ENCODE measurements around the gene ATP6AP1.

Gene ATP6AP1

DNA sequence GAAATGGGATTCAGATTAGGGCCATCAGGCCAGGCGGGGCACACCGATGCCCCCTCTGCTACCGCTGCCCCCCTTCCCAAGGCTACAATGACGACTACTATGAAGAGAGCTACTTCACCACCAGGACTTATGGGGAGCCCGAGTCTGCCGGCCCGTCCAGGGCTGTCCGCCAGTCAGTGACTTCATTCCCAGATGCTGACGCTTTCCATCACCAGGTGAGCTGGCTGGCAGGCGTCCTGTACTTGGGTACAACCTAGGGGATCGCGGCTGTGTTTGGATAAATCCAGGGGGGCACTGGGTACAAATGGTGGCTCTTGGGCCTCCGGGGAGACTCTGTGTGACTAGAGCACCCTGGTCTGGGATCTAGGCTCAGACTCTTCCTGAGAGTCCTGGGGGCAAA is 48.3 kb upstream of the ATP6AP1 start:
- Histone ChIP-seq H3K14ac (ENCODE audit: low read length in 2 of 2) (no peak overlapping the region), H3K27me3 (ENCODE audit: control insufficient read depth in 1 of 2, insufficient read depth in 1 of 2, low read length in 2 of 2) (no peaks in the 10 kb centered on the region), H2BK15ac (ENCODE audit: low read depth, poor library complexity, severe bottlenecking) (no peak overlapping the region), H3K4me3 (ENCODE audit: insufficient read depth in 1 of 2, low read depth in 1 of 2, low read length in 2 of 2) (peak overlapping the region; percentile 78 to 83), H3K27ac (ENCODE audit: low read length, poor library complexity, severe bottlenecking) (no peak overlapping the region), H3K18ac (ENCODE audit: low read depth in 1 of 2, low read length in 2 of 2) (peak overlapping the region in 1 of 2 experiments; percentile 12), H3K4me1 (ENCODE audit: control insufficient read depth, insufficient read depth, low read depth, low read length) (peaks cover 10% of the 10 kb centered on the region), H3K36me3 (ENCODE audit: control insufficient read depth in 1 of 2, insufficient read depth in 2 of 2, low read depth in 1 of 2, low read length in 2 of 2) (peaks cover 8 to 16% of the 10 kb centered on the region in 2 experiments), H4K91ac (ENCODE audit: low read length) (no peak overlapping the region), H4K8ac (ENCODE audit: low read length) (no peak overlapping the region), H3K4ac (ENCODE audit: low read depth in 1 of 2, low read length in 2 of 2) (peak overlapping the region in 1 of 2 experiments; percentile 44), H2BK12ac (ENCODE audit: low read length in 2 of 2) (peak overlapping the region in 1 of 2 experiments; percentile 39), H3K9me3 (ENCODE audit: control insufficient read depth, low read length) (no peaks in the 10 kb centered on the region), H2AFZ (ENCODE audit: low read depth, low read length) (no peak overlapping the region), H3K9ac (ENCODE audit: low read length) (peak overlapping the region; percentile 97), H3K79me1 (replicated peaks; ENCODE audit: low read length, poor library complexity, severe bottlenecking) (peaks cover 5% of the 10 kb centered on the region), H2BK120ac (ENCODE audit: low read depth, low read length) (no peak overlapping the region), H3K4me2 (ENCODE audit: low read length, poor library complexity, severe bottlenecking) (peak overlapping the region; percentile 70), H2BK5ac (ENCODE audit: low read depth, low read length, poor library complexity, severe bottlenecking) (no peak overlapping the region), H2AK5ac (ENCODE audit: low read length, severe bottlenecking) (no peak overlapping the region), H3K23ac (ENCODE audit: low read length in 2 of 2) (no peak overlapping the region)
- WGBS = 43% methylated on average over 12 of the region's 13 CpGs
- DNase-seq = peak; percentile 26

DNA sequence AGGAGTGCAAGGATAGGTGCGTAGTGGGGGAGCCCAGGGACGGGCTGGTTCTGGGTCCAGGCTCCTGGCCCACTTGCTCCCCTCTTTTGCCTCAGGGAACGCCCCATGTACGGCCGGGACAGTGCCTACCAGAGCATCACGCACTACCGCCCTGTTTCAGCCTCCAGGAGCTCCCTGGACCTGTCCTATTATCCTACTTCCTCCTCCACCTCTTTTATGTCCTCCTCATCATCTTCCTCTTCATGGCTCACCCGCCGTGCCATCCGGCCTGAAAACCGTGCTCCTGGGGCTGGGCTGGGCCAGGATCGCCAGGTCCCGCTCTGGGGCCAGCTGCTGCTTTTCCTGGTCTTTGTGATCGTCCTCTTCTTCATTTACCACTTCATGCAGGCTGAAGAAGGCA is 47.7 kb upstream of the ATP6AP1 start:
- no peak overlapping the region for H3K23ac ChIP-seq (ENCODE audit: low read length in 2 of 2)
- H3K4me1 ChIP-seq (ENCODE audit: control insufficient read depth, insufficient read depth, low read depth, low read length) = peaks cover 10% of the 10 kb centered on the region
- H2AFZ ChIP-seq (ENCODE audit: low read depth, low read length) = no peak overlapping the region
- DNase-seq = no peak
- no peak overlapping the region for H3K18ac ChIP-seq (ENCODE audit: low read depth in 1 of 2, low read length in 2 of 2)
- no peak overlapping the region for H3K4ac ChIP-seq (ENCODE audit: low read depth in 1 of 2, low read length in 2 of 2)
- no peak overlapping the region for H2BK120ac ChIP-seq (ENCODE audit: low read depth, low read length)
- H4K91ac ChIP-seq (ENCODE audit: low read length) = no peak overlapping the region
- 94% methylated on average over 11 of the region's 14 CpGs for WGBS
- H2BK12ac ChIP-seq (ENCODE audit: low read length in 2 of 2) = no peak overlapping the region
- peak overlapping the region in 1 of 2 experiments; percentile 83 for H3K4me3 ChIP-seq (ENCODE audit: insufficient read depth in 1 of 2, low read depth in 1 of 2, low read length in 2 of 2)
- H3K4me2 ChIP-seq (ENCODE audit: low read length, poor library complexity, severe bottlenecking) = peak overlapping the region; percentile 42
- no peak overlapping the region for H3K27ac ChIP-seq (ENCODE audit: low read length, poor library complexity, severe bottlenecking)
- no peaks in the 10 kb centered on the region for H3K27me3 ChIP-seq (ENCODE audit: control insufficient read depth in 1 of 2, insufficient read depth in 1 of 2, low read length in 2 of 2)
- peaks cover 8 to 16% of the 10 kb centered on the region in 2 experiments for H3K36me3 ChIP-seq (ENCODE audit: control insufficient read depth in 1 of 2, insufficient read depth in 2 of 2, low read depth in 1 of 2, low read length in 2 of 2)
- H2BK5ac ChIP-seq (ENCODE audit: low read depth, low read length, poor library complexity, severe bottlenecking) = no peak overlapping the region
- peaks cover 5% of the 10 kb centered on the region for H3K79me1 ChIP-seq (replicated peaks; ENCODE audit: low read length, poor library complexity, severe bottlenecking)
- H3K9ac ChIP-seq (ENCODE audit: low read length) = peak overlapping the region; percentile 97
- H4K8ac ChIP-seq (ENCODE audit: low read length) = no peak overlapping the region
- no peak overlapping the region for H2AK5ac ChIP-seq (ENCODE audit: low read length, severe bottlenecking)
- no peak overlapping the region for H2BK15ac ChIP-seq (ENCODE audit: low read depth, poor library complexity, severe bottlenecking)
- no peak overlapping the region for H3K14ac ChIP-seq (ENCODE audit: low read length in 2 of 2)
- no peaks in the 10 kb centered on the region for H3K9me3 ChIP-seq (ENCODE audit: control insufficient read depth, low read length)

DNA sequence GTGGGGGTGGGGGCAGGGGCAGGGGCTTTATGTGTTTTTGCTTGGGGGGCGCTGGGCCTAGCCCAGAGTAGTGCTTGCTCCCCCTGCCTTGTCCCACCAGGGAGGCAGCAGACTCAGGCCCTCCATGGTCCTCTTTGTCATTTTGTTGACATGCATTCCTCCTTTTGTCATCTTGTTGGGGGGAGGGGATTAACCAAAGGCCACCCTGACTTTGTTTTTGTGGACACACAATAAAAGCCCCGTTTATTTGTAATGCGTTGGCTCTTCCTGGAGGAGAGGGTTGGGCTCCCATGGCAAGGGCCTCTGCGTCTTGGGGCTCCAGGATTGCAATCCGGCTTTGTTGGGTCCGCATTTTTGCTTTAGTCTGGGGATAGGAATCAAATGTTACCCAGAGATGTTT is 47.2 kb upstream of the ATP6AP1 start:
- Histone ChIP-seq H3K4me2 (ENCODE audit: low read length, poor library complexity, severe bottlenecking) (no peak overlapping the region), H3K9me3 (ENCODE audit: control insufficient read depth, low read length) (no peaks in the 10 kb centered on the region), H3K27ac (ENCODE audit: low read length, poor library complexity, severe bottlenecking) (no peak overlapping the region), H2BK120ac (ENCODE audit: low read depth, low read length) (no peak overlapping the region), H3K36me3 (ENCODE audit: control insufficient read depth in 1 of 2, insufficient read depth in 2 of 2, low read depth in 1 of 2, low read length in 2 of 2) (peaks cover 8 to 16% of the 10 kb centered on the region in 2 experiments), H3K4ac (ENCODE audit: low read depth in 1 of 2, low read length in 2 of 2) (no peak overlapping the region), H4K91ac (ENCODE audit: low read length) (no peak overlapping the region), H2BK12ac (ENCODE audit: low read length in 2 of 2) (no peak overlapping the region), H3K27me3 (ENCODE audit: control insufficient read depth in 1 of 2, insufficient read depth in 1 of 2, low read length in 2 of 2) (no peaks in the 10 kb centered on the region), H3K4me3 (ENCODE audit: insufficient read depth in 1 of 2, low read depth in 1 of 2, low read length in 2 of 2) (no peak overlapping the region), H3K79me1 (replicated peaks; ENCODE audit: low read length, poor library complexity, severe bottlenecking) (peaks cover 5% of the 10 kb centered on the region), H2BK15ac (ENCODE audit: low read depth, poor library complexity, severe bottlenecking) (no peak overlapping the region), H3K4me1 (ENCODE audit: control insufficient read depth, insufficient read depth, low read depth, low read length) (peaks cover 10% of the 10 kb centered on the region), H4K8ac (ENCODE audit: low read length) (no peak overlapping the region), H3K9ac (ENCODE audit: low read length) (no peak overlapping the region), H3K23ac (ENCODE audit: low read length in 2 of 2) (no peak overlapping the region), H2AFZ (ENCODE audit: low read depth, low read length) (no peak overlapping the region), H3K18ac (ENCODE audit: low read depth in 1 of 2, low read length in 2 of 2) (no peak overlapping the region), H3K14ac (ENCODE audit: low read length in 2 of 2) (no peak overlapping the region), H2BK5ac (ENCODE audit: low read depth, low read length, poor library complexity, severe bottlenecking) (no peak overlapping the region), H2AK5ac (ENCODE audit: low read length, severe bottlenecking) (no peak overlapping the region)
- WGBS = 90% methylated on average over 3 of the region's 6 CpGs
- no peak for DNase-seq

GRCh38 chrX:154382483-154383069 is 45.9 kb upstream of the ATP6AP1 start:
- 85% methylated on average over 9 of the region's 11 CpGs for WGBS
- Histone ChIP-seq H3K23ac (ENCODE audit: low read length in 2 of 2) (no peak overlapping the region), H3K4ac (ENCODE audit: low read depth in 1 of 2, low read length in 2 of 2) (no peak overlapping the region), H3K4me3 (ENCODE audit: insufficient read depth in 1 of 2, low read depth in 1 of 2, low read length in 2 of 2) (no peak overlapping the region), H3K18ac (ENCODE audit: low read depth in 1 of 2, low read length in 2 of 2) (no peak overlapping the region), H2BK12ac (ENCODE audit: low read length in 2 of 2) (no peak overlapping the region), H3K4me1 (ENCODE audit: control insufficient read depth, insufficient read depth, low read depth, low read length) (peaks cover 10% of the 10 kb centered on the region), H2AK5ac (ENCODE audit: low read length, severe bottlenecking) (no peak overlapping the region), H2BK15ac (ENCODE audit: low read depth, poor library complexity, severe bottlenecking) (no peak overlapping the region), H4K8ac (ENCODE audit: low read length) (no peak overlapping the region), H3K9ac (ENCODE audit: low read length) (no peak overlapping the region), H3K14ac (ENCODE audit: low read length in 2 of 2) (no peak overlapping the region), H2BK5ac (ENCODE audit: low read depth, low read length, poor library complexity, severe bottlenecking) (no peak overlapping the region), H3K79me1 (replicated peaks; ENCODE audit: low read length, poor library complexity, severe bottlenecking) (no peaks in the 10 kb centered on the region), H3K27ac (ENCODE audit: low read length, poor library complexity, severe bottlenecking) (no peak overlapping the region), H3K4me2 (ENCODE audit: low read length, poor library complexity, severe bottlenecking) (no peak overlapping the region), H3K27me3 (ENCODE audit: control insufficient read depth in 1 of 2, insufficient read depth in 1 of 2, low read length in 2 of 2) (no peaks in the 10 kb centered on the region), H3K9me3 (ENCODE audit: control insufficient read depth, low read length) (no peaks in the 10 kb centered on the region), H2BK120ac (ENCODE audit: low read depth, low read length) (no peak overlapping the region), H4K91ac (ENCODE audit: low read length) (no peak overlapping the region), H2AFZ (ENCODE audit: low read depth, low read length) (no peak overlapping the region), H3K36me3 (ENCODE audit: control insufficient read depth in 1 of 2, insufficient read depth in 2 of 2, low read depth in 1 of 2, low read length in 2 of 2) (peaks cover 8 to 16% of the 10 kb centered on the region in 2 experiments)
- no peak for DNase-seq

All from mesenchymal stem cell (in vitro differentiated cells and primary cell).